ENCODE measurements around the gene BCL11A.

- TF ChIP-seq TEAD4 (IDR thresholded peaks at IDR 0.05) (no peak), TAF1 (IDR thresholded peaks at IDR 0.05; ENCODE audit: low read depth) (no peak), USF1 (IDR thresholded peaks at IDR 0.05) (no peak), RAD21 (IDR thresholded peaks at IDR 0.05; ENCODE audit: low read depth) (no peak)
Observed at GRCh38 chr2:60534052-60534685, 19.3 kb downstream of the BCL11A start.

All from Ishikawa (cell line).